Measurements from ENCODE around the gene IGDCC3. TPM values are rescaled to one million over a fixed set of nuclear protein-coding genes. Genes with fewer than 3 reads are reported as not detected.

Gene IGDCC3
- total and polyA plus RNA-seq, 10 donors, result 0.03 to 0.34 (median 0.03) TPM; not detected in 7

DNA sequence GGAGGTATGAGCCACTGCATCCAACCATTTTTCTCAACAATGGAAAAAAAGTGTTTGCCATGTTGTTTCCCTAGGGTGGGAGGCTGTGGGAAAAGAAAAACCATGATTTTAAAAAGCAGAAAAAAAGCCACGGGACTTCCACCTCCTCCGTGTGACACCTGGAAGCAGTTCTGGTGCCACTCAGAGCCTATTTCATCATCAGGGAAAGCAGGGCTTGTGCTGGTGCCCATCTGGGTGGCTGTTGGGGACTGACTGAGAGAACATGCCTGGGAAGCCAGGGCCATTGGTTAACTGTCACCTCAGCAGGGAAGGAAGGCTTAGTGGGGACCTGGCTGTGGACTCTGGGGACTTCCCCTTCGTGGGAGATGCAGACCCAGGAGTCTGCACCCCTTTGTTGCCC lies 66.0 kb downstream of the IGDCC3 start:
- Histone ChIP-seq H3K4me3 (no peak overlapping the region), H3K4me1 (no peaks in the 10 kb centered on the region), H3K27ac (peak overlapping the region in 1 of 8 donors; percentile 4), H3K9me3 (no peaks in the 10 kb centered on the region), H3K36me3 (no peaks in the 10 kb centered on the region), H3K27me3 (replicated peaks in 1 of 7) (peaks cover 0 to 13% (median 0%) of the 10 kb centered on the region in 7 donors)
- intact Hi-C loops (cut with DNase I; ENCODE audit: low total_unique reads), result no loop called here
- DNase-seq, result peak; percentile 13
- TF ChIP-seq, protein P1, sequence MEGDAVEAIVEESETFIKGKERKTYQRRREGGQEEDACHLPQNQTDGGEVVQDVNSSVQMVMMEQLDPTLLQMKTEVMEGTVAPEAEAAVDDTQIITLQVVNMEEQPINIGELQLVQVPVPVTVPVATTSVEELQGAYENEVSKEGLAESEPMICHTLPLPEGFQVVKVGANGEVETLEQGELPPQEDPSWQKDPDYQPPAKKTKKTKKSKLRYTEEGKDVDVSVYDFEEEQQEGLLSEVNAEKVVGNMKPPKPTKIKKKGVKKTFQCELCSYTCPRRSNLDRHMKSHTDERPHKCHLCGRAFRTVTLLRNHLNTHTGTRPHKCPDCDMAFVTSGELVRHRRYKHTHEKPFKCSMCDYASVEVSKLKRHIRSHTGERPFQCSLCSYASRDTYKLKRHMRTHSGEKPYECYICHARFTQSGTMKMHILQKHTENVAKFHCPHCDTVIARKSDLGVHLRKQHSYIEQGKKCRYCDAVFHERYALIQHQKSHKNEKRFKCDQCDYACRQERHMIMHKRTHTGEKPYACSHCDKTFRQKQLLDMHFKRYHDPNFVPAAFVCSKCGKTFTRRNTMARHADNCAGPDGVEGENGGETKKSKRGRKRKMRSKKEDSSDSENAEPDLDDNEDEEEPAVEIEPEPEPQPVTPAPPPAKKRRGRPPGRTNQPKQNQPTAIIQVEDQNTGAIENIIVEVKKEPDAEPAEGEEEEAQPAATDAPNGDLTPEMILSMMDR (IDR thresholded peaks at IDR 0.05 in 8 of 11, conservative IDR thresholded peaks at IDR 0.05 in 3 of 11), result no peak
- TF ChIP-seq POLR2A (IDR thresholded peaks at IDR 0.05) (no peak), POLR2AphosphoS5 (IDR thresholded peaks at IDR 0.05) (no peak)
- WGBS, 5 donors, result 19 to 28% (median 25%) methylated on average over 2 to 3 of the region's 3 CpGs

- WGBS, 5 donors, result 62 to 88% (median 80%) methylated on average over 10 of the region's 10 CpGs
- peaks cover 0 to 5% (median 0%) of the 10 kb centered on the region in 7 donors for H3K27me3 ChIP-seq (replicated peaks in 1 of 7)
- peaks cover 0 to 10% (median 0%) of the 10 kb centered on the region in 6 donors for H3K4me1 ChIP-seq
- no peak overlapping the region for H3K27ac ChIP-seq
- no peak for TF ChIP-seq POLR2A (IDR thresholded peaks at IDR 0.05)
- TF ChIP-seq, protein P1 (IDR thresholded peaks at IDR 0.05 in 8 of 11, conservative IDR thresholded peaks at IDR 0.05 in 3 of 11), result no peak
- TF ChIP-seq POLR2AphosphoS5 (IDR thresholded peaks at IDR 0.05), result no peak
- no peak overlapping the region for H3K4me3 ChIP-seq
- peak; percentile 32 for DNase-seq
- H3K9me3 ChIP-seq, result no peaks in the 10 kb centered on the region
- intact Hi-C loops (cut with DNase I; ENCODE audit: low total_unique reads), result no loop called here
- no peaks in the 10 kb centered on the region for H3K36me3 ChIP-seq
Measured at GRCh38 chr15:65310431-65311137, 67.2 kb downstream of the IGDCC3 start.

- 81 to 93% (median 92%) methylated on average over 12 of the region's 12 CpGs for WGBS, 5 donors
Measured at GRCh38 chr15:65309882-65310418, 67.9 kb downstream of the IGDCC3 start.

GRCh38 chr15:65307978-65308377 lies 69.8 kb downstream of the IGDCC3 start:
- H3K27ac ChIP-seq, result no peak overlapping the region
- no peaks in the 10 kb centered on the region for H3K36me3 ChIP-seq
- no peak overlapping the region for H3K4me3 ChIP-seq
- TF ChIP-seq POLR2A (IDR thresholded peaks at IDR 0.05), result no peak
- no peak for TF ChIP-seq POLR2AphosphoS5 (IDR thresholded peaks at IDR 0.05)
- TF ChIP-seq, protein P1 (IDR thresholded peaks at IDR 0.05 in 8 of 11, conservative IDR thresholded peaks at IDR 0.05 in 3 of 11), result no peak
- peak; percentile 15 for DNase-seq
- no peaks in the 10 kb centered on the region for H3K9me3 ChIP-seq
- H3K27me3 ChIP-seq (replicated peaks in 1 of 7), result no peaks in the 10 kb centered on the region
- intact Hi-C loops (cut with DNase I; ENCODE audit: low total_unique reads), result no loop called here
- WGBS, 5 donors, result 85 to 89% (median 88%) methylated on average over 6 of the region's 6 CpGs
- H3K4me1 ChIP-seq, result peaks cover 4 to 34% (median 20%) of the 10 kb centered on the region in 6 donors

More at GRCh38 chr15:65309882-65310418, 67.9 kb downstream of the IGDCC3 start:
- Histone ChIP-seq H3K9me3 (no peaks in the 10 kb centered on the region), H3K27me3 (replicated peaks in 1 of 7) (no peaks in the 10 kb centered on the region), H3K27ac (no peak overlapping the region), H3K4me3 (no peak overlapping the region), H3K4me1 (peaks cover 0 to 16% (median 5%) of the 10 kb centered on the region in 6 donors), H3K36me3 (no peaks in the 10 kb centered on the region)
- intact Hi-C loops (cut with DNase I; ENCODE audit: low total_unique reads), result no loop called here
- DNase-seq, result peak; percentile 35
- TF ChIP-seq POLR2A (IDR thresholded peaks at IDR 0.05) (no peak), POLR2AphosphoS5 (IDR thresholded peaks at IDR 0.05) (no peak)
- TF ChIP-seq, protein P1 (IDR thresholded peaks at IDR 0.05 in 8 of 11, conservative IDR thresholded peaks at IDR 0.05 in 3 of 11), result no peak
